Neuronal stem cell (in vitro differentiated cells): ENCODE results near the gene SLIT3.

Experiments used
- DNase-seq: peaks from one replicate; pipeline ENCODE4 v3.0.0-alpha.2; 2013; ENCODE audit warnings: low spot score
- H2AFZ ChIP-seq: one replicate; pipeline ENCODE4 v1.6.1; 2013; ENCODE audit warnings: mild to moderate bottlenecking, low read length, inconsistent platforms
- H2AK5ac ChIP-seq: 2 replicates; pipeline ENCODE4 v1.6.1; 2013; ENCODE audit warnings: low read depth, mild to moderate bottlenecking, inconsistent platforms, low read length, moderate library complexity, mixed read lengths
- H2BK120ac ChIP-seq: 2 replicates; pipeline ENCODE4 v1.6.1; 2013; ENCODE audit warnings: low read depth, mild to moderate bottlenecking, inconsistent platforms, low read length, moderate library complexity, mixed read lengths
- H2BK12ac ChIP-seq: one replicate; pipeline ENCODE4 v1.6.1; 2013; ENCODE audit warnings: low read length, inconsistent platforms
- H2BK15ac ChIP-seq: 2 replicates; pipeline ENCODE4 v1.6.1; 2013; ENCODE audit warnings: mild to moderate bottlenecking, low read length, inconsistent platforms, mixed read lengths
- H2BK5ac ChIP-seq: one replicate; pipeline ENCODE4 v1.6.1; 2013; ENCODE audit warnings: inconsistent platforms, mild to moderate bottlenecking, low read length, moderate library complexity
- H3K14ac ChIP-seq: one replicate; pipeline ENCODE4 v1.6.1; 2013; ENCODE audit warnings: low read length, inconsistent platforms
- H3K18ac ChIP-seq: 2 replicates; pipeline ENCODE4 v1.6.1; 2013; ENCODE audit warnings: low read length, inconsistent platforms
- H3K23ac ChIP-seq: 2 replicates; pipeline ENCODE4 v1.6.1; 2013; ENCODE audit warnings: low read depth, mild to moderate bottlenecking, mixed read lengths, low read length, inconsistent platforms; ENCODE audit not compliant: poor library complexity
- H3K27ac ChIP-seq: replicated peaks from 3 replicates; pipeline ENCODE4 v1.5.1; 2013; ENCODE audit warnings: low read length, inconsistent platforms
- H3K27me3 ChIP-seq, 3 experiments: 2 replicates each; pipeline ENCODE4 v1.6.1; 2013; ENCODE audit warnings: low read length in 3 of 3, mild to moderate bottlenecking in 2 of 3, inconsistent platforms in 1 of 3, low read depth in 1 of 3, mixed read lengths in 1 of 3, moderate library complexity in 1 of 3; ENCODE audit not compliant: control insufficient read depth in 3 of 3, insufficient read depth in 3 of 3
- H3K36me3 ChIP-seq, 2 donors: replicated peaks in 1 of 2; 2 replicates each; pipeline ENCODE4 v1.6.1; 2013; ENCODE audit warnings: low read length in 2 of 2; ENCODE audit not compliant: control insufficient read depth in 2 of 2, insufficient read depth in 2 of 2
- H3K4ac ChIP-seq: 2 replicates; pipeline ENCODE4 v1.6.1; 2013; ENCODE audit warnings: inconsistent platforms, mild to moderate bottlenecking, low read length, moderate library complexity
- H3K4me1 ChIP-seq, 2 donors: 1 replicate in 1 of 2; 2 replicates in 1 of 2; pipeline ENCODE4 v1.6.1; 2013; ENCODE audit warnings: low read length in 2 of 2, low read depth in 1 of 2; ENCODE audit not compliant: control insufficient read depth in 2 of 2, insufficient read depth in 1 of 2
- H3K4me2 ChIP-seq: one replicate; pipeline ENCODE4 v1.6.1; 2013; ENCODE audit warnings: mild to moderate bottlenecking, low read length, inconsistent platforms; ENCODE audit not compliant: insufficient read depth, poor library complexity, severe bottlenecking
- H3K4me3 ChIP-seq, 2 donors: 2 replicates each; pipeline ENCODE4 v1.5.1; 2013; ENCODE audit warnings: low read length in 2 of 2, mild to moderate bottlenecking in 2 of 2, inconsistent platforms in 1 of 2, moderate library complexity in 1 of 2
- H3K79me1 ChIP-seq: one replicate; pipeline ENCODE4 v1.6.1; 2013; ENCODE audit warnings: low read depth, mild to moderate bottlenecking, inconsistent platforms, low read length, moderate library complexity
- H3K9ac ChIP-seq: one replicate; pipeline ENCODE4 v1.6.1; 2013; ENCODE audit warnings: mild to moderate bottlenecking, low read depth, low read length, inconsistent platforms; ENCODE audit not compliant: poor library complexity
- H3K9me3 ChIP-seq, 2 donors: replicated peaks in 1 of 2; 2 replicates each; pipeline versions ENCODE3 to v1.6.1; 2013; ENCODE audit warnings: low read length in 2 of 2, mild to moderate bottlenecking in 2 of 2, inconsistent platforms in 1 of 2, low read depth in 1 of 2, mixed read lengths in 1 of 2, moderate library complexity in 1 of 2; ENCODE audit not compliant: control insufficient read depth in 2 of 2, insufficient read depth in 1 of 2
- H4K8ac ChIP-seq: one replicate; pipeline ENCODE4 v1.6.1; 2013; ENCODE audit warnings: low read depth, mild to moderate bottlenecking, inconsistent platforms, low read length, moderate library complexity
- H4K91ac ChIP-seq: one replicate; pipeline ENCODE4 v1.6.1; 2013; ENCODE audit warnings: low read length, low read depth, mild to moderate bottlenecking, inconsistent platforms; ENCODE audit not compliant: poor library complexity
- WGBS, 2 donors: extraction: QIAGEN DNeasy Blood & Tissue Kit; methylation state at CpG; one replicate each; pipeline ENCODE4 v1.1.7; 2013; ENCODE audit warnings: missing lambda C conversion rate in 2 of 2, mixed read lengths in 1 of 2; ENCODE audit not compliant: insufficient read length in 2 of 2, insufficient replicate concordance in 1 of 2; ENCODE audit errors: extremely low coverage in 2 of 2; 5-methylcytosine and 5-hydroxymethylcytosine counted together

The SLIT3 gene

GRCh38 chr5:168713051-168713450, 587.9 kb downstream of the SLIT3 start:
- Histone ChIP-seq H3K14ac (no peak overlapping the region), H3K9me3 (no peaks in the 10 kb centered on the region), H2AFZ (no peak overlapping the region), H3K4me2 (no peak overlapping the region), H3K23ac (no peak overlapping the region), H3K27me3 (peaks cover 0 to under 1% (median 0%) of the 10 kb centered on the region in 3 experiments), H3K9ac (no peak overlapping the region), H3K4ac (no peak overlapping the region), H3K79me1 (no peaks in the 10 kb centered on the region), H2BK12ac (no peak overlapping the region), H3K18ac (no peak overlapping the region), H3K27ac (no peak overlapping the region), H3K36me3 (no peaks in the 10 kb centered on the region), H4K91ac (no peak overlapping the region), H3K4me1 (peaks cover 0 to 1% of the 10 kb centered on the region in 2 donors), H2BK5ac (no peak overlapping the region), H4K8ac (no peak overlapping the region), H2BK15ac (no peak overlapping the region), H3K4me3 (no peak overlapping the region), H2BK120ac (no peak overlapping the region), H2AK5ac (no peak overlapping the region)
- DNase-seq, result no peak
- no CpG with 5 or more reads among the region's 10 CpGs for WGBS, 2 donors

- Histone ChIP-seq H3K18ac (no peak overlapping the region), H3K4me3 (no peak overlapping the region)
Measured at GRCh38 chr5:168712280-168712924, 588.5 kb downstream of the SLIT3 start.

GRCh38 chr5:168710706-168711105, 590.2 kb downstream of the SLIT3 start:
- H3K14ac ChIP-seq, result no peak overlapping the region
- peak overlapping the region; percentile 9 for H2AK5ac ChIP-seq
- WGBS, 2 donors, result no CpG with 5 or more reads among the region's 9 CpGs
- no peaks in the 10 kb centered on the region for H3K79me1 ChIP-seq
- H2BK120ac ChIP-seq, result no peak overlapping the region
- H2BK15ac ChIP-seq, result no peak overlapping the region
- no peak overlapping the region for H3K4me2 ChIP-seq
- no peaks in the 10 kb centered on the region for H3K27me3 ChIP-seq
- no peak for DNase-seq
- no peak overlapping the region for H3K27ac ChIP-seq
- H3K9ac ChIP-seq, result no peak overlapping the region
- H3K4ac ChIP-seq, result no peak overlapping the region
- no peak overlapping the region for H3K4me3 ChIP-seq
- H2BK5ac ChIP-seq, result no peak overlapping the region
- no peak overlapping the region for H4K91ac ChIP-seq
- no peak overlapping the region for H2AFZ ChIP-seq
- peaks cover 0 to 1% of the 10 kb centered on the region in 2 donors for H3K4me1 ChIP-seq
- H4K8ac ChIP-seq, result no peak overlapping the region
- no peak overlapping the region for H3K23ac ChIP-seq
- H3K9me3 ChIP-seq, result no peaks in the 10 kb centered on the region
- H3K18ac ChIP-seq, result no peak overlapping the region
- H2BK12ac ChIP-seq, result no peak overlapping the region
- no peaks in the 10 kb centered on the region for H3K36me3 ChIP-seq

More at GRCh38 chr5:168712280-168712924, 588.5 kb downstream of the SLIT3 start:
- Histone ChIP-seq H2BK12ac (no peak overlapping the region), H2BK5ac (no peak overlapping the region), H2AFZ (no peak overlapping the region), H3K4me2 (no peak overlapping the region), H3K27me3 (no peaks in the 10 kb centered on the region), H3K79me1 (no peaks in the 10 kb centered on the region), H3K23ac (no peak overlapping the region), H3K14ac (no peak overlapping the region), H2BK120ac (no peak overlapping the region), H2BK15ac (no peak overlapping the region), H3K36me3 (no peaks in the 10 kb centered on the region), H3K4ac (no peak overlapping the region), H2AK5ac (no peak overlapping the region), H4K91ac (no peak overlapping the region), H3K9ac (no peak overlapping the region), H3K9me3 (no peaks in the 10 kb centered on the region), H3K4me1 (peaks cover 0 to 1% of the 10 kb centered on the region in 2 donors), H4K8ac (no peak overlapping the region), H3K27ac (no peak overlapping the region)
- DNase-seq, result no peak
- no CpG with 5 or more reads among the region's 11 CpGs for WGBS, 2 donors

- Histone ChIP-seq H3K4me1 (peaks cover 0 to 1% of the 10 kb centered on the region in 2 donors), H3K9ac (peak overlapping the region; percentile 22), H2BK12ac (no peak overlapping the region), H3K4ac (no peak overlapping the region), H3K9me3 (no peaks in the 10 kb centered on the region), H3K79me1 (no peaks in the 10 kb centered on the region), H2AFZ (no peak overlapping the region), H3K27ac (no peak overlapping the region), H3K4me2 (no peak overlapping the region), H3K4me3 (peak overlapping the region in 1 of 2 donors; percentile 40), H2BK120ac (no peak overlapping the region), H3K27me3 (no peaks in the 10 kb centered on the region), H4K8ac (no peak overlapping the region), H4K91ac (no peak overlapping the region), H3K23ac (no peak overlapping the region), H3K18ac (peak overlapping the region; percentile 39), H2AK5ac (peak overlapping the region; percentile 64), H3K14ac (peak overlapping the region; percentile 9), H2BK15ac (no peak overlapping the region), H3K36me3 (no peaks in the 10 kb centered on the region), H2BK5ac (no peak overlapping the region)
- no peak for DNase-seq
- no CpG with 5 or more reads among the region's 15 CpGs for WGBS, 2 donors
Measured at GRCh38 chr5:168707716-168708695, 592.9 kb downstream of the SLIT3 start.
